Measurements from ENCODE around the gene CTLA4. TPM values are rescaled to one million over a fixed set of nuclear protein-coding genes. Genes with fewer than 3 reads are reported as not detected.

The CTLA4 gene
- total RNA-seq, 1 experiment from 2014 or later, result not detected

GRCh38 chr2:203849010-203849409 lies 18.6 kb upstream of the CTLA4 start:
- no peak for DNase-seq
- CTCF ChIA-PET, result no interaction called here
- H3K27ac Mint-ChIP-seq (ENCODE audit: unreplicated experiment), result no peak overlapping the region
- H3K27me3 Mint-ChIP-seq (ENCODE audit: unreplicated experiment), result peaks cover 57% of the 10 kb centered on the region
- no TSS peak for BruUV-seq (replicated peaks)
- peaks cover 4% of the 10 kb centered on the region for H3K9me3 Mint-ChIP-seq (ENCODE audit: low read depth, unreplicated experiment)
- H3K4me3 Mint-ChIP-seq (ENCODE audit: low read depth, unreplicated experiment), result no peak overlapping the region
- no peaks in the 10 kb centered on the region for H3K36me3 Mint-ChIP-seq (ENCODE audit: insufficient read depth, unreplicated experiment)
- TF ChIP-seq, protein P1, sequence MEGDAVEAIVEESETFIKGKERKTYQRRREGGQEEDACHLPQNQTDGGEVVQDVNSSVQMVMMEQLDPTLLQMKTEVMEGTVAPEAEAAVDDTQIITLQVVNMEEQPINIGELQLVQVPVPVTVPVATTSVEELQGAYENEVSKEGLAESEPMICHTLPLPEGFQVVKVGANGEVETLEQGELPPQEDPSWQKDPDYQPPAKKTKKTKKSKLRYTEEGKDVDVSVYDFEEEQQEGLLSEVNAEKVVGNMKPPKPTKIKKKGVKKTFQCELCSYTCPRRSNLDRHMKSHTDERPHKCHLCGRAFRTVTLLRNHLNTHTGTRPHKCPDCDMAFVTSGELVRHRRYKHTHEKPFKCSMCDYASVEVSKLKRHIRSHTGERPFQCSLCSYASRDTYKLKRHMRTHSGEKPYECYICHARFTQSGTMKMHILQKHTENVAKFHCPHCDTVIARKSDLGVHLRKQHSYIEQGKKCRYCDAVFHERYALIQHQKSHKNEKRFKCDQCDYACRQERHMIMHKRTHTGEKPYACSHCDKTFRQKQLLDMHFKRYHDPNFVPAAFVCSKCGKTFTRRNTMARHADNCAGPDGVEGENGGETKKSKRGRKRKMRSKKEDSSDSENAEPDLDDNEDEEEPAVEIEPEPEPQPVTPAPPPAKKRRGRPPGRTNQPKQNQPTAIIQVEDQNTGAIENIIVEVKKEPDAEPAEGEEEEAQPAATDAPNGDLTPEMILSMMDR (IDR thresholded peaks at IDR 0.05; ENCODE audit: unreplicated experiment), result no peak
- intact Hi-C loops (cut with micrococcal nuclease; ENCODE audit: unreplicated experiment), result no loop called here
- no peaks in the 10 kb centered on the region for H3K4me1 Mint-ChIP-seq (ENCODE audit: low read depth, unreplicated experiment)

DNA sequence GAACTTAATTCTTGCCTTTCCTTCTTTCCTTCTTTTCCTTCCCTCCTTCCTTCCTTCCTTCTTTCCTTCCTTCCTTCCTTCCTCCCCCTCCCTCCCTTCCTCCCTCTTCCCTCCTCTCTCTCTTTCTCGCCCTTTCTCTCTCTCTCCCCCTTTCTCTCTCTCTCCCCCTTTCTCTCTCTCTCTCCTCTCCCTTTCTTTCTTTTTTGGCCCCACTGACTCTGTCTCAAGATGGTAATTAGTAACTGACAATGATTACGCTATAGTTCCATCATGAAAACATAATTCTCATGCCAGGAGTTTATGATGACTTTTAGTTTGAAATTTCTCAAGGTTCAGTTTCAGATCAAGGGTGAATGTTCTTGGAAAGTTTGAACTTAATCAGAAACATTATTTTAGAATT lies 14.8 kb upstream of the CTLA4 start:
- H3K27me3 Mint-ChIP-seq (ENCODE audit: unreplicated experiment), result peaks cover 39% of the 10 kb centered on the region
- TF ChIP-seq, protein P1 (IDR thresholded peaks at IDR 0.05; ENCODE audit: unreplicated experiment), result no peak
- intact Hi-C loops (cut with micrococcal nuclease; ENCODE audit: unreplicated experiment), result no loop called here
- no peak for DNase-seq
- H3K4me3 Mint-ChIP-seq (ENCODE audit: low read depth, unreplicated experiment), result no peak overlapping the region
- H3K4me1 Mint-ChIP-seq (ENCODE audit: low read depth, unreplicated experiment), result no peaks in the 10 kb centered on the region
- H3K27ac Mint-ChIP-seq (ENCODE audit: unreplicated experiment), result no peak overlapping the region
- H3K9me3 Mint-ChIP-seq (ENCODE audit: low read depth, unreplicated experiment), result peaks cover 4% of the 10 kb centered on the region
- CTCF ChIA-PET, result no interaction called here
- no TSS peak for BruUV-seq (replicated peaks)
- H3K36me3 Mint-ChIP-seq (ENCODE audit: insufficient read depth, unreplicated experiment), result no peaks in the 10 kb centered on the region

- TF ChIP-seq, protein P1 (IDR thresholded peaks at IDR 0.05; ENCODE audit: unreplicated experiment), result no peak
- peaks cover 4% of the 10 kb centered on the region for H3K9me3 Mint-ChIP-seq (ENCODE audit: low read depth, unreplicated experiment)
- H3K27ac Mint-ChIP-seq (ENCODE audit: unreplicated experiment), result no peak overlapping the region
- H3K4me1 Mint-ChIP-seq (ENCODE audit: low read depth, unreplicated experiment), result no peaks in the 10 kb centered on the region
- CTCF ChIA-PET, result no interaction called here
- intact Hi-C loops (cut with micrococcal nuclease; ENCODE audit: unreplicated experiment), result no loop called here
- H3K4me3 Mint-ChIP-seq (ENCODE audit: low read depth, unreplicated experiment), result no peak overlapping the region
- DNase-seq, result no peak
- peaks cover 34% of the 10 kb centered on the region for H3K27me3 Mint-ChIP-seq (ENCODE audit: unreplicated experiment)
- no TSS peak for BruUV-seq (replicated peaks)
- H3K36me3 Mint-ChIP-seq (ENCODE audit: insufficient read depth, unreplicated experiment), result no peaks in the 10 kb centered on the region
These were observed 14.3 kb upstream of the CTLA4 start for GRCh38 chr2:203853271-203853670.

- no peak for DNase-seq
- intact Hi-C loops (cut with micrococcal nuclease; ENCODE audit: unreplicated experiment), result no loop called here
- CTCF ChIA-PET, result no interaction called here
- no peaks in the 10 kb centered on the region for H3K4me1 Mint-ChIP-seq (ENCODE audit: low read depth, unreplicated experiment)
- peaks cover 33% of the 10 kb centered on the region for H3K27me3 Mint-ChIP-seq (ENCODE audit: unreplicated experiment)
- H3K27ac Mint-ChIP-seq (ENCODE audit: unreplicated experiment), result no peak overlapping the region
- no peaks in the 10 kb centered on the region for H3K36me3 Mint-ChIP-seq (ENCODE audit: insufficient read depth, unreplicated experiment)
- H3K4me3 Mint-ChIP-seq (ENCODE audit: low read depth, unreplicated experiment), result no peak overlapping the region
- no TSS peak for BruUV-seq (replicated peaks)
- TF ChIP-seq, protein P1 (IDR thresholded peaks at IDR 0.05; ENCODE audit: unreplicated experiment), result no peak
- H3K9me3 Mint-ChIP-seq (ENCODE audit: low read depth, unreplicated experiment), result peaks cover 4% of the 10 kb centered on the region
These were observed 13.8 kb upstream of the CTLA4 start for GRCh38 chr2:203853722-203854121.

All from Calu3 (cell line).